SKM-1 (cell line): Measurements from ENCODE around the gene PDE6C.

Experiments
- DNase-seq: peaks from one replicate; lab custom pipeline; 2025; ENCODE audit not compliant: unreplicated experiment; lab: John Stamatoyannopoulos, UW

The PDE6C gene

GRCh38 chr10:93701866-93702209, 89.5 kb downstream of the PDE6C start:
- no peak for DNase-seq

- DNase-seq: peak; percentile 72
Measured at GRCh38 chr10:93702210-93703001, 90.1 kb downstream of the PDE6C start, which contains the start of gene FRA10AC1. Gene FRA10AC1 (minus strand): TSS chr10:93702592. CDS start chr10:93700106, 2,486 bp downstream.

- no peak for DNase-seq
Measured at GRCh38 chr10:93703066-93703465, 90.7 kb downstream of the PDE6C start.

GRCh38 chr10:93703841-93704240, 91.5 kb downstream of the PDE6C start:
- DNase-seq: no peak

- no peak for DNase-seq
Measured at GRCh38 chr10:93704451-93704850, 92.1 kb downstream of the PDE6C start.

- DNase-seq: no peak
Measured at GRCh38 chr10:93707623-93708022, 95.3 kb downstream of the PDE6C start.

- no peak for DNase-seq
Measured at GRCh38 chr10:93710333-93710909, 98.1 kb downstream of the PDE6C start.

GRCh38 chr10:93711891-93712290, 99.6 kb downstream of the PDE6C start:
- no peak for DNase-seq

- no peak for DNase-seq
Measured at GRCh38 chr10:93712593-93712992, 100.3 kb downstream of the PDE6C start.

GRCh38 chr10:93715345-93715744, 103.0 kb downstream of the PDE6C start:
- no peak for DNase-seq
